NB4 (cell line): ENCODE data around the gene UBE2K.
"Not testable (repeated sequence)": the region's sequence is repeated elsewhere in the genome, so short reads cannot be mapped to it uniquely, and the experiment has no call there.

ENCODE experiments used
- MYC ChIP-seq: IDR thresholded peaks from 2 replicates; pipeline ENCODE4 v1.6.1; 2011; ENCODE audit warnings: low read depth, low read length
- POLR2A ChIP-seq: IDR thresholded peaks from 2 replicates; pipeline ENCODE4 v1.6.1; 2011; ENCODE audit warnings: mild to moderate bottlenecking; ENCODE audit not compliant: insufficient read length; ENCODE audit errors: extremely low read depth
- TF ChIP-seq, protein P1 (sequence below): IDR thresholded peaks from one replicate; pipeline ENCODE4 v1.5.1; 2012; ENCODE audit warnings: low read depth, low read length

DNA sequence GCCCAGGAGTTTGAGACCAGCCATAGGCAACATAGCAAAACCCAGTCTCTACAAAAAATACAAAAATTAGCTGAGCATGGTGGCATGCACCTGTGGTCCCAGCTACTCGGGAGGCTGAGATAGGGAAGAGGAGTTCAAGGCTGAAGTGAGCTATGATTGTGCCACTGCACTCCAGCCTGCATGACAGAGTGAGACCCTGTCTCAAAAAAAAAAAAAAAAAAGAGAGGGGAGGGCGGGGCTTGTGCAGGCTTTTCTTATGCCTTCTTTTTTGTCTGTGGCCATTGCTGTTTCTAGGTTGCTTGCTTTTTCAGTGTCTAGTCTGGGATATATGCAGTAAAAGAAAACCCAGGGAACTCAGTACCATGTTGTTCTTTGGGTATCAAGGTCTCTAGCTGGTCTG, 16.9 kb upstream of the UBE2K start:
- TF ChIP-seq, protein P1, sequence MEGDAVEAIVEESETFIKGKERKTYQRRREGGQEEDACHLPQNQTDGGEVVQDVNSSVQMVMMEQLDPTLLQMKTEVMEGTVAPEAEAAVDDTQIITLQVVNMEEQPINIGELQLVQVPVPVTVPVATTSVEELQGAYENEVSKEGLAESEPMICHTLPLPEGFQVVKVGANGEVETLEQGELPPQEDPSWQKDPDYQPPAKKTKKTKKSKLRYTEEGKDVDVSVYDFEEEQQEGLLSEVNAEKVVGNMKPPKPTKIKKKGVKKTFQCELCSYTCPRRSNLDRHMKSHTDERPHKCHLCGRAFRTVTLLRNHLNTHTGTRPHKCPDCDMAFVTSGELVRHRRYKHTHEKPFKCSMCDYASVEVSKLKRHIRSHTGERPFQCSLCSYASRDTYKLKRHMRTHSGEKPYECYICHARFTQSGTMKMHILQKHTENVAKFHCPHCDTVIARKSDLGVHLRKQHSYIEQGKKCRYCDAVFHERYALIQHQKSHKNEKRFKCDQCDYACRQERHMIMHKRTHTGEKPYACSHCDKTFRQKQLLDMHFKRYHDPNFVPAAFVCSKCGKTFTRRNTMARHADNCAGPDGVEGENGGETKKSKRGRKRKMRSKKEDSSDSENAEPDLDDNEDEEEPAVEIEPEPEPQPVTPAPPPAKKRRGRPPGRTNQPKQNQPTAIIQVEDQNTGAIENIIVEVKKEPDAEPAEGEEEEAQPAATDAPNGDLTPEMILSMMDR, result not testable (repeated sequence)
- TF ChIP-seq MYC, POLR2A: not testable (repeated sequence)
